Endothelial cell (in vitro differentiated cells): Measurements from ENCODE around the gene KCNQ2. TPM values are rescaled to one million over a fixed set of nuclear protein-coding genes. Genes with fewer than 3 reads are reported as not detected.

Source experiments
- DNase-seq: peaks from one replicate; pipeline ENCODE4 v3.0.0; 2021; ENCODE audit warnings: low spot score
- H3K27ac Mint-ChIP-seq: one replicate; pipeline ENCODE4 v1.8.0; 2021; ENCODE audit warnings: mixed read lengths, inconsistent platforms; ENCODE audit not compliant: unreplicated experiment
- H3K27me3 Mint-ChIP-seq: one replicate; pipeline ENCODE4 v1.8.0; 2021; ENCODE audit warnings: mild to moderate bottlenecking, moderate library complexity, mixed read lengths, inconsistent platforms; ENCODE audit not compliant: unreplicated experiment
- H3K36me3 Mint-ChIP-seq: one replicate; pipeline ENCODE4 v1.8.0; 2021; ENCODE audit warnings: mild to moderate bottlenecking, low read depth, mixed read lengths, inconsistent platforms; ENCODE audit not compliant: unreplicated experiment
- H3K4me1 Mint-ChIP-seq: one replicate; pipeline ENCODE4 v1.8.0; 2021; ENCODE audit warnings: mild to moderate bottlenecking, mixed read lengths, inconsistent platforms; ENCODE audit not compliant: unreplicated experiment
- H3K4me3 Mint-ChIP-seq: one replicate; pipeline ENCODE4 v1.8.0; 2021; ENCODE audit warnings: mild to moderate bottlenecking, mixed read lengths, inconsistent platforms; ENCODE audit not compliant: unreplicated experiment
- H3K9me3 Mint-ChIP-seq: one replicate; pipeline ENCODE4 v1.8.0; 2021; ENCODE audit warnings: mixed read lengths, inconsistent platforms; ENCODE audit not compliant: unreplicated experiment
- CTCF ChIP-seq: fragments of 200-600 bp; sonication (generic); IDR thresholded peaks from one replicate; pipeline ENCODE4 v1.5.0; 2021; ENCODE audit warnings: antibody characterized with exemption; ENCODE audit not compliant: unreplicated experiment
- total RNA-seq: library from RNA; stranded (reverse); fragmentation: NEBNext Ultra II Directional; extraction: Animal tissue kit (Norgen Biotek cat#: 25700); gene quantifications from one replicate; pipeline ENCODE4 v1.2.1, GENCODE V29; 2021; ENCODE audit not compliant: unreplicated experiment

The KCNQ2 gene
- total RNA-seq, 1 donor from 2014 or later: 3.2 TPM

- no peak for DNase-seq
- no peak for TF ChIP-seq CTCF
- Mint-ChIP-seq H3K36me3 (peaks cover 18% of the 10 kb centered on the region), H3K4me1 (peaks cover 4% of the 10 kb centered on the region), H3K4me3 (no peak overlapping the region), H3K9me3 (no peaks in the 10 kb centered on the region), H3K27me3 (peaks cover 9% of the 10 kb centered on the region), H3K27ac (peak overlapping the region; percentile 36)
Observed at GRCh38 chr20:63513207-63513606, 40.8 kb upstream of the KCNQ2 start.

- Mint-ChIP-seq H3K36me3 (peaks cover 26% of the 10 kb centered on the region), H3K4me1 (no peaks in the 10 kb centered on the region), H3K27ac (no peak overlapping the region), H3K9me3 (peaks cover under 1% of the 10 kb centered on the region), H3K27me3 (peaks cover 8% of the 10 kb centered on the region), H3K4me3 (no peak overlapping the region)
- TF ChIP-seq CTCF: no peak
- no peak for DNase-seq
Observed at GRCh38 chr20:63509088-63509564, 36.7 kb upstream of the KCNQ2 start.

- Mint-ChIP-seq H3K4me1 (no peaks in the 10 kb centered on the region), H3K36me3 (peaks cover 23% of the 10 kb centered on the region), H3K4me3 (peak overlapping the region; percentile 28), H3K27me3 (peaks cover 8% of the 10 kb centered on the region), H3K27ac (no peak overlapping the region), H3K9me3 (peaks cover 3% of the 10 kb centered on the region)
- DNase-seq: no peak
- no peak for TF ChIP-seq CTCF
Observed at GRCh38 chr20:63508072-63508768, 35.8 kb upstream of the KCNQ2 start.

- Mint-ChIP-seq H3K36me3 (peaks cover 20% of the 10 kb centered on the region), H3K27me3 (peaks cover 8% of the 10 kb centered on the region), H3K27ac (no peak overlapping the region), H3K9me3 (peaks cover 3% of the 10 kb centered on the region), H3K4me3 (no peak overlapping the region), H3K4me1 (no peaks in the 10 kb centered on the region)
- no peak for TF ChIP-seq CTCF
- no peak for DNase-seq
Observed at GRCh38 chr20:63507083-63507743, 34.8 kb upstream of the KCNQ2 start.

- Mint-ChIP-seq H3K27ac (no peak overlapping the region), H3K27me3 (peaks cover 8% of the 10 kb centered on the region), H3K4me1 (peaks cover 2% of the 10 kb centered on the region), H3K4me3 (no peak overlapping the region), H3K36me3 (peaks cover 18% of the 10 kb centered on the region), H3K9me3 (peaks cover 3% of the 10 kb centered on the region)
- TF ChIP-seq CTCF: no peak
- DNase-seq: no peak
Observed at GRCh38 chr20:63505723-63506122, 33.3 kb upstream of the KCNQ2 start.
